Stimulated activated CD8-positive, alpha-beta memory T cell treated with anti-CD3 and anti-CD28 coated beads, Interleukin-4, amount 100 ng/mL, for 24 hours (primary cell): ENCODE measurements around the gene SNED1.

Experiments used
- DNase-seq: peaks from one replicate; pipeline ENCODE4 v3.0.0-alpha.2; 2020; ENCODE audit warnings: low read depth

SNED1 gene

DNA sequence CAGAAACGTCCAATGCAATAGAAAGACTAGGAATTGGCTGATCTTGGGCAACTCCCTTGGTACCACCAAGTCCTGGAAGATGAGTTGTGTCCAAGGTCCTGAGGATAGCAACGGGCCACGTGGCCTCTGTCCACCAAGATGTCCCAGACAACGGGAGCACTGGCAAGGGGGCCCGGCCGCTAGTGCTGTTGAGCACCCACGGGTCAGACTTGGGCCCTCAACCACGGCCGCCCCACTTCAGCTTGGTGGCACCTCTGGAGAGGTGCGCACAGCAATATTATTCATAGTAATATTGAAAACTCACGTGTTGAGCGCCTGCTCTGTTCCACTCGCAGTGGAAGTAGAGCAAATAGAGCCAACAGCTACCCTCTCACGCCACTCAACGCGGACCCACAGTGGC, 131.9 kb downstream of the SNED1 start:
- no peak for DNase-seq

DNA sequence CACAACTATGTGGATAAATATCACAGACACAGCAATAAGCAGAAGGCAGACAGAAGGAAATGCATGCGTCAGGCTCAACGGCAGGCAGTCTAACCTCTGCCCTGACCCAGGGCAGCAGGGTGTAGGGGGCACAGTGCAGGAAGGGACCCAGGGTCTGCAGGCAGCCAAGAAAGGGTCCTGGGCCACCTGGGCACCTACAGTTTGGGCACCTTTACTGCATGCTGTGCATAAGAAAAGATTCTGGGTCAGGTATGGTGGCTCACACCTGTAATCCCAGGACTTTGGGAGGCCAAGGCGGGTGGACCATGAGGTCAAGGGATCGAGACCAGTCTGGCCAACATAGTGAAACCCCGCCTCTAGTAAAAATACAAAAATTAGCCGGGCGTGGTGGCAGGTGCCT, 133.1 kb downstream of the SNED1 start:
- DNase-seq: no peak

DNA sequence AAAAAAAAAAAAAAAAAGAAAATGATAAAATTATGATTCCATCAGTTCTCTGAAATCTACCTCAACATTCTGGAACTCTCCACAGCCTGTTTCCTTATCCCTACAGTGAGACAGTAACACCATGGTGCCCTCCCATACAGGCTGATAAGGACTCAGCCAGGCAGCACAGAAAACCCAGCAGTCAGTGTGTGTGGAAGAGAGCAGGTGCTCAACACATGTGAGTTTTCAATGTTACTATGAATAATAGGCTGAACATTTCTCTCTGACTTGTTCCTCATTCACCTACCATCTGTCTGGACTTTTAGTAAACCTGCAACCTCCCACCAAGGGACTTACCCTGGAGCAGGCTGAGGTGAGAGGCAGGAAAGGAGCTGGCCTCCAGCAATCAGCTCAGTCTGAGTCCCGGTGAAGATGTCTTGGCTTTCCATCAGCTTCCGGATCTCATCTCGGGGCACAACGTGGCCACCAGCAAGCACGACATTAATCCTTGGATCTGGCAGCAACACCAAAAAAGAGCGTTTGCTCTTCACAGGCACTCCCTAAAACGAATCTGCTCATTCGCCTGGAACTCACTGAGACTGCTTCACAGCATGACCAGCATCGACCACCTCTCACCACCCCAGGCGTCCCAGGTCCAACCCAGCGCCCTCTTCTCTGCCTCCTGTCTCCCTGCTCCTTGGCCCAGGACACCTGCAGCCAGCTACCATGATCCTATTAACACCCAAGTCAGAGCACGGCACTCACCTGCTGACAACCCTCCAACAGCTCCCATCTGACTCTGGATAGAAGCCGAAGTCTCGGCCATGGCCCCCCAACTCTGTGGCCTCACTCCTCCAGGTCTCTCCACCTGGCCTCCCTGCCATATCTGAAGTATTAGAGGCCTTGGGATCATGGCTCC, 134.4 kb downstream of the SNED1 start:
- no peak for DNase-seq

DNA sequence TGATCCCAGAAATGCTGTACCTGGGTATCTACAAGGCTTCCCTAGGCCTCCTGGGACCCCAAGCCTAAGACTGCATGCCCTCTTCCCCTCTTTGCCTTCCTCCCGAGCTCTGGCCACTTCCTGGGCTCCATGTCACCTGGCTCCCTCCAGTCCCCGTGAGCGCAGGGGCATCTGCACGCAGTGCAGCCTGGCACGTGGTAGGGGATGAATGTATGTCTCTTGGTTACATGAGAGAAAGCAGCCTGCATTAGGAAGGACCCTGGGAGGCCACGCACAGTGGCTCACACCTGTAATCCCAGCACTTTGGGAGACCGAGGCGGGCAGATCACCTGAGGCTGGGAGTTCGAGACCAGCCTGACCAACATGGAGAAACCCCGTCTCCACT, 135.0 kb downstream of the SNED1 start:
- no peak for DNase-seq

DNA sequence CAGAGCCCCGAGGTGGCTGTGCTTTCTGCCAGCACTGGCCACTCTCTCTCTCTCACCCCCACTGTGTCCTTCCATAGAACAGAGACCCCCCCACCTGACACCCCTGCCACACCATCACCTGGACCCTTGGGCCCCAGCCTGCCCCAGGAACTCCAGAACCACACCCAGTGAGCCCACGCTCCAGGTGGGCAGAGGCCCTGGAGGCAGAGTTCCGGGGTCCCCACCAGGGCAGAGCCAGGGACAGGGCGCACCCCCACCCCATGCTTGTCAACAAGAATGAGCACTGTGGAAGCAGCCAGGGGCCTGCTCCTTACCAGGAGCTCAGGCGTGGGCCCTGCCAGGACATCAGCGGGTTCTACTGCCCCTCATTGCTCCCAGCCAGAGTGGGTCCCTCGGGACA, 136.3 kb downstream of the SNED1 start:
- DNase-seq: no peak

DNA sequence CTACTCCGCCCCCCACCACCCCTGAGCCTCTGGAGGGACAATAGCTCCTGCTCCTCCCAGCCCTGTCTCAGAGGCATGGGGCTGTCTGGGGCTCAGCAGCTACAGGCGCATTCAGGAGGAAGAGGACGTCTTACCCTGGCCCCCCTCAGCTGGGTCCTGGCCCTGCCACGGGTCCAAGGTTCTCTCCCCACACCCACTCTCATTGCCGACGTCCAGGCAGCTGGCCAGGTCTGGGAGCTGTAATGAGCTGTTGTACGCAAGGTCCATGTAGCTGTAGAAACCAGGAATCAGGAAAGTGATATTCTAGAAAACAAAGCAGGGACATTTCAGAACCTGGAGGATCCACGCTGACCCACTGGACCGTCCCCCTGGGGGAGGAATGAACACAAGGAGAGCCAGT, 137.3 kb downstream of the SNED1 start:
- DNase-seq: no peak

DNA sequence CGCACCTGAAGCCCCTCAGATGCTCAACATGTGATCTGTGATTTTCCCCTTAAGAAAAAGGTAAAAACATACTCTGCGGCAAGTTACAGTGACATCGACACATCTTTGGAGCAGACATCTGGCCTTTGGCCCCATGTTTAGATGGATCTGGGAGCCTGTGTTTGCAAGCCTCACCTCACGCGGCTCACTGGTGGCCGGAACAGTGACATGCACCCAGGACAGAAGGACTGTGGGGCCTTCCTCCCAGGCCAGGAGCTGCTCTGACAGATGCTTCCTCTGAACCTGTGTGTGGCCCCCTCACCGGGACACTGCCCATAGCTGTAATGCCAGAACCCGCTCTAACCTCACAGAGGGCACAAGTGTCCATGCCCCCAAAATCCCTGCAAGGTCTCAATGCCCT, 137.8 kb downstream of the SNED1 start:
- no peak for DNase-seq

DNA sequence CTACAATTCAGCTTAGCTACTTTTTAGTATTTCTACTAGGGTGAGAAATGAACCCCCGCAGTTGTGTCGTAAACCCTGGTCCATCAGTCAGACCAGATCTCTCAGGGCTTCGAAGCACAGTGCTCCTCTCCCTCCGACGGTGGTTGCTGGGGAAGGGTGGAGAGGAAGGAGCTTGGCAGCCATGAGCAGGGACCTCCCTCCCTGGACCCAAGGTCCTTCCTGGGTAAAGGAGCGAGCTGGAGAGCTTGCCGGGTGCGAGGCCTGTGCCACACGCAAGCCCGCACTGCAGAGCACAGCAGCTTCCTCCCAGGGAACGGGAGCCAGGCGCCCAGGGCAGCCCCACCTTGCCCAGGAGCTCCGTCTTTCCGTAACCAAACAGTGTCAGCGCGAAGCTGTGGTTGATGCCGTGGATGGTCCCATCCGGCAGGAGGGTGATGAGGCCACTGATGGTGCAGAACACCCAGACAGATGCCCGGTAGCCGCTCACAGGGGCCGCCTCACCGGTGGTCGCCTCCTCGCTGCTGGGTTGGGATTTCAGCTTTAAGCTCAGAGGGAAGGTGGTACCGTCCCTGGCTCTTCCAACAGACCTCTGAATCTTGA, 138.3 kb downstream of the SNED1 start:
- no peak for DNase-seq

DNA sequence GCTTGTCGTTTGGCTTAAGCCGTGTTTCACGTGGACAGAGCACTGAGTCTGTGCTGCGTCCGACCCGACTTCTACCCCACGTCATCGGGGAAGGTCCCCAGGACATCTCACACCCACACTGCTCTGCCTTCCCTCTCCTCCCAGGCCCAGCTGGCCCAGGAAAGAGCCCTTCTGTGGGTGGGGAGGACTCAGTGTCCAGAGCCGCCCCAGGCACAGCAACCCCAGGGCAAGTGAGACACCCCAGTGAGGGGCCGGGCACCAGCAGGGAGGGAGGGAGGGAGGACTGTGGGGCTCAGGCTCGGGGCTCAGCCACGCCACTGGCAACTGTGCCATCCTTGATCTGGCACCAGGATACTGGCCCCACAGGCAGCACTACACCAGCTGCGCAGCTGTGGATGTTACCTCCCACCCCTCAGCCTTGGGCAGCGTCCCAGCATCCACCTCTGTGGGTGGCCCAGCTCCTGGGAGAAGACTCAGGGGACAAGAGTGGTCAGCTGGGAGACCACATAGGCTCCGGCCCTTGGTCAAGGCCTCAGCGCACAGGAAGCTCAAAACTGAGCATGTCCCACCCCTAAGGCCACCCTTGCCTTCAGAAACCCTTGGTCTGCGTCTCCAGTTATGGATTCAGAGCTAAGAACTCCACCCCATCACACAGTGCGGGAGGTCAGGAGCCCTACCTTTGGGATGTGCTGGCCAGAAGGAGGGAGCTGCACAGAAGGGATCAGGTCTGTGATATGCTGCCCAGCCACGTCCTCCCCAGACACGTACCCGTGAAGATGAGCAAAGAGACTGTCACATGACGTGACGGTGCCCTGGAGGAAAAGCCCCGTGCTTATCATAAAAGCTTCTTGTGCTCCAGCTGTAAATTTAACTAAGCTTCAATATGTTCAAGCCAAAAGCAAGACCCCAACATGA, 139.1 kb downstream of the SNED1 start:
- DNase-seq: no peak

DNA sequence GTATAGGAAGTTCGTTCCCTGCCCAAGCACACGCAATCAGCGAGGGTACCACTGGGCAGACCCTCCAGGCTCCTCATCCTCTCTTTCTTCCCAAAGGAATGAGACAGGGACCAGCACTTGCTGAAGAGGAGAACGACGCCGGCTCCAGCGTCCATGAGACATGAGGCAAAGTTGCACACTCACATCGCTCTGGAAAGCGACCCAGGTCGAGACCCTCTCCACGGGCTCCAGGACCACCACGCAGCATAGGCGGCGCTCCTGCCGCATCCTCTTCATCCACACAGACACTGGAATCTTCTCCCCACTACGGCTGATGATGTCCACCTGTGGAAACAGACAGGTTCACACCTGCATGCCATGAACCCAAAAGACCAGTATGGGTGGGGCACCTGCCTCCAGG, 140.1 kb downstream of the SNED1 start:
- no peak for DNase-seq

DNA sequence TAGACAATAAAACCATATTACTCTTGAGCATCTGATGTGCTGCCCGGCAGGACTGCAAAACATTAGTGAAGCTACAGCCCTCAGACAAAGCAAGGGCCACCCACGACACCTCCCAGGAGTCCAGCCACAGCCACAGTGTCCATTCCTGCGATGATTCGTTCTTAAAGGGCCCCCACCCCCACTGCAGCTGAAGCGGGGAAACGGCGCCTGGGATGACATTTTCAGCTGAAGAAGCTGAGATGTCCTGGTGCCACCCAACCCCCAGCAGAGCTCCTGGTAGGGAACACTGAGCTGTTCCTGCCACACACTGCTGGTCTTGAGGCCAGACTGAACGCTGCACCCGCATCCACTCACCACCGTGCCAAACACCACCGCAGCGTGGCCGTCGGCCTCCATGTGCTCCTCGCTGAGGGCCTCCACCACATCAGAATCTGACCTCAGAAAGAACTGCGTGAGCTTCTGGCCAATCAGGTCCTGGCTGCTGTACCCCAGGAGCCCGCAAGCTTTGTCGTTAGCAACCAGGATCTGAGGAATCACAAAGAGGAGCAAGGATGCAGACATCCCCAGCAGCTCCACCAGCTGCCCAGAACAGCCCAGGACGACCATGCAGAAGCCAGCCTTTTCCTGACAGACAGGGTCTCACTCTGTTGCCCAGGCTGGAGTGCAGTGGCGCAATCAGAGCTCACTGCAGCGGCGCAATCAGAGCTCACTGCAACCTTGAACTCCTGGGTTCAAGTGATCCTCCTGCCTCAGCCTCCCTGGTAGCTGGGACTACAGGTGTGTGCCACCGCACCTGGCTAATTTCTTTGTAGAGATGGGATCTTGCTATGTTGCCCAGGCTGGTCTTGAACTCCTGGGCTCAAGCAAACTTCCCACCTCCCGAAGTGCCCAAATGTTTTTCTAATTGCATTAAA, 141.4 kb downstream of the SNED1 start:
- DNase-seq: no peak

DNA sequence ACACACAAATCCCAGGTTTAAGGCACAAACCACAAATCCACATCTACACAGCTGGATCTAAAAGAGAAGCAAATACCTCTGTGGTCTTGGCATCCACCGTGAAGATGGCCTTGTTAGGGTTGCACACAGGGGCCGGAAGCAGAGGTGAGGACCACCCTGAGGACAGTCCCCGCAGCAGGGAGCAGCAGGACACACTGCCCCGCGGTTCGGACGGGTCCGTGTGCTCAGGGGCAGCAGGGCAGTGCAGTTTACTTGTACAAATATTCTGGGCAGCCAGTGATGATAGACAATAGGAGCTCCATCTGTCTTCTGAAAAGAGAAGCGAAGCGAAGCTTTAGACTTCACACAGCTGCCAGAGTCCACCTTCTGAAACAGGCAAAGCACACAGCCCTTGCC, 142.0 kb downstream of the SNED1 start:
- no peak for DNase-seq

DNA sequence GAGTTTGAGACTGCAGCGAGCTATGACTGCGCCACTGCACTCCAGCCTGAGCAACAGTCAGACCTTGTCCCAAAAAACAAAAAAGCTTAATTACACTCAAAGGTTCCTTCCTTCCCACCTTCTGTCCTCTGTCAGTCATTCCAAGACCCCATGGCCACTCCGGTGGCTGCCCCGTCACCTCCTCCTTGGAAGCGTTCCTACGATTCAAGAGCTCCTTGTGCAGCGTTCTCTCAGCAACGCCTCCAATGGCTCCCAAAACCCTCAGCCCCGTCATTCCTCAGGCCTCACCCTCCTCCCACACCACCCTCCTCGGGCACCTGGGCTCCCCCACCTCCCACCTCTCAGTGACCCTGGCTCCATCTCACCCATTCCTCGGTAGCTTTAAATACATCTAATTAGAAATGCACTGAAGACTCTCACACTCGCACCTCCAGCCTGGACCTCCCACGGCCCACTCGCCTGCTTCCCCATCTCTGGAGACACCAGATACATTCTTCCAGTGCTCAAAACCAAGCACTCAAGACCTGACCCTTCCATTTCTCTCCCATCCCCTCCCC, 142.9 kb downstream of the SNED1 start:
- DNase-seq: no peak

DNA sequence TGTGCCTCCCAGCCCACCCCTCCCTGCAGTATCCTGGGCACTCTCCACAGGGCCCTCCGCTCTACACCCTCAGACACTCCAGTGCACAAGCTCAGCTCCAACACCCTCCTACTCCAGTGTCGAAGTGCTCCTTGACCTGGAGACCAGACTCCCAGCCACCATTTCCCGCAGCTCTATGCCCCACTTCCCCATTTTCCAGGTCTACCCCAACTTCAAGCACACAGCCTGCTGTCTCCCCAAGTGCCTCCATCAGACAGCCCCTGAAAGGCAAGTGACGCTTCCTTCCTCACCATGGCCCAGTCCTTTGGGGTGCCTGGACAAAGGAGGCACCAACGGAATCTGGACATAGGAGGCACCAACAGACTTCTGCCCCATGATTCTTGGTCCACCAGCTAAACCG, 143.6 kb downstream of the SNED1 start:
- no peak for DNase-seq

DNA sequence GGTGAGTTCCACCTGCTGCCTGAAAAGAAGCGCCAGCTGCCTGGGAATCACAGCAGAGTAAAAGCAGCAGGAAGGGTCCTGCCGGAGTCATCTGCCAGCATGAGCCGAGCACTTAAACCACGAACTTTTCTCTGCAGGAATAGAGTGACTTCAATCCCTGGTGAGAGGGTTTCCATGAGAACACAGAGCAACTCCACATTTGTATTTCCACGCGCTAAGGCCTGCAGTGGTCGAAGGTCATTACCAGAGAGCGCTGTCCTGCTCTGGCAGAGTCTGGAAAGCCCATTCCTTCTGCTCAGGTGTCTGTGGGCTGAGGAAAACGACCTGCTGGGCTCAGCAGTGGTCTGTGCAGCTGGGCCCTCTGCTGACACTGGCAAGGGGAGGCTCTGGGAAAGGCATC, 144.2 kb downstream of the SNED1 start:
- no peak for DNase-seq
